Suprapubic skin (tissue), 3 donors: Measurements from ENCODE around the gene KPNA3.

Experiments used
- CTCF ChIP-seq, 2 donors: fragments of 200-600 bp in 1 of 2; fragments of 450-650 bp in 1 of 2; sonication (generic) in 1 of 2; IDR thresholded peaks; one replicate each; pipeline ENCODE4 v1.5.1; 2016 to 2019; ENCODE audit warnings: antibody characterized with exemption in 2 of 2, mild to moderate bottlenecking in 1 of 2, moderate library complexity in 1 of 2
- POLR2AphosphoS5 ChIP-seq, 3 donors: sonication (generic); formaldehyde crosslinking; IDR thresholded peaks; one replicate each; pipeline ENCODE4 v1.6.1; 2017; ENCODE audit warnings: antibody characterized with exemption in 3 of 3

- TF ChIP-seq POLR2AphosphoS5 (IDR thresholded peaks at IDR 0.05) (no peak), CTCF (IDR thresholded peaks at IDR 0.05) (no peak)
Observed at GRCh38 chr13:49655906-49656305, 136.6 kb downstream of the KPNA3 start.
